GM23338 (cell line): ENCODE measurements around the gene NPIPB2. TPM values are rescaled to one million over a fixed set of nuclear protein-coding genes. Genes with fewer than 3 reads are reported as not detected.

Source experiments
- ATAC-seq: fragments of 200-7000 bp; cut with Tn5 transposase; 3 replicates; pipeline ENCODE4 v1.9.1; 2020
- DNase-seq: peaks from one replicate; pipeline ENCODE4 v3.0.0-alpha.2; 2015; ENCODE audit warnings: low spot score
- H2AFZ ChIP-seq: fragments of 200-600 bp; sonication (generic); 2 replicates; pipeline ENCODE4 v1.8.0; 2016; ENCODE audit warnings: antibody characterized with exemption, mild to moderate bottlenecking, moderate library complexity
- H3F3A ChIP-seq: fragments of 200-600 bp; sonication (generic); replicated peaks from 2 replicates; pipeline ENCODE4 v1.8.0; 2017; ENCODE audit warnings: antibody characterized with exemption, mixed run types, low read depth
- H3K27ac ChIP-seq: fragments of 200-600 bp; sonication (generic); 2 replicates; pipeline ENCODE4 v1.6.1; 2016; ENCODE audit warnings: low read depth
- H3K27me3 ChIP-seq: fragments of 200-600 bp; sonication (generic); 2 replicates; pipeline ENCODE4 v1.8.0; 2016; ENCODE audit warnings: mild to moderate bottlenecking, mixed run types, moderate library complexity; ENCODE audit not compliant: insufficient read depth
- H3K36me3 ChIP-seq: fragments of 200-600 bp; sonication (generic); 2 replicates; pipeline ENCODE4 v1.8.0; 2016; ENCODE audit warnings: mild to moderate bottlenecking; ENCODE audit not compliant: insufficient read depth
- H3K4me1 ChIP-seq: fragments of 200-600 bp; sonication (generic); 2 replicates; pipeline ENCODE4 v1.8.0; 2016; ENCODE audit warnings: mild to moderate bottlenecking, moderate library complexity; ENCODE audit not compliant: insufficient read depth
- H3K4me2 ChIP-seq: fragments of 200-600 bp; sonication (generic); 2 replicates; pipeline ENCODE4 v1.7.1; 2017; ENCODE audit warnings: mixed run types
- H3K4me3 ChIP-seq: fragments of 200-600 bp; sonication (generic); 2 replicates; pipeline ENCODE4 v1.6.1; 2016; ENCODE audit warnings: mixed run types
- H3K79me2 ChIP-seq: fragments of 200-600 bp; sonication (generic); replicated peaks from 2 replicates; pipeline ENCODE4 v1.8.0; 2017; ENCODE audit warnings: mild to moderate bottlenecking; ENCODE audit not compliant: insufficient read depth
- H3K9me2 ChIP-seq: fragments of 200-600 bp; sonication (generic); 2 replicates; pipeline ENCODE4 v1.8.0; 2017; ENCODE audit not compliant: insufficient read depth
- H4K20me1 ChIP-seq: fragments of 200-600 bp; sonication (generic); replicated peaks from 2 replicates; pipeline ENCODE4 v1.8.0; 2017; ENCODE audit warnings: mild to moderate bottlenecking; ENCODE audit not compliant: insufficient read depth
- H3K27ac Mint-ChIP-seq: 2 replicates; pipeline ENCODE4 v1.8.0; 2020; ENCODE audit warnings: inconsistent platforms, mild to moderate bottlenecking, moderate library complexity, mixed read lengths
- H3K27me3 Mint-ChIP-seq: 3 replicates; pipeline ENCODE4 v1.8.0; 2022; ENCODE audit warnings: low read depth, mild to moderate bottlenecking, moderate library complexity, mixed read lengths, inconsistent platforms; ENCODE audit not compliant: insufficient read depth, poor library complexity
- H3K36me3 Mint-ChIP-seq: 3 replicates; pipeline ENCODE4 v1.8.0; 2021; ENCODE audit warnings: low read depth, mild to moderate bottlenecking, inconsistent platforms, moderate library complexity, mixed read lengths
- H3K4me1 Mint-ChIP-seq: 3 replicates; pipeline ENCODE4 v1.8.0; 2020; ENCODE audit warnings: mild to moderate bottlenecking, inconsistent platforms, mixed read lengths
- H3K4me3 Mint-ChIP-seq: 3 replicates; pipeline ENCODE4 v1.8.0; 2021; ENCODE audit warnings: moderate library complexity, mild to moderate bottlenecking, inconsistent platforms, mixed read lengths
- H3K9me3 Mint-ChIP-seq: 3 replicates; pipeline ENCODE4 v1.8.0; 2020; ENCODE audit warnings: moderate library complexity, mild to moderate bottlenecking, inconsistent platforms, mixed read lengths
- CREB1 ChIP-seq: fragments of 250-450 bp; sonication (Bioruptor Pico); IDR thresholded peaks from 2 replicates; pipeline ENCODE4 v1.5.0; 2020; ENCODE audit warnings: low read depth, mild to moderate bottlenecking, moderate library complexity
- ETS1 ChIP-seq: IDR thresholded peaks from 2 replicates; pipeline ENCODE4 v1.6.1; 2016; ENCODE audit warnings: antibody characterized with exemption
- EZH2 ChIP-seq: fragments of 200-600 bp; sonication (generic); IDR thresholded peaks from one replicate; pipeline ENCODE4 v1.8.0; 2017; ENCODE audit warnings: antibody characterized with exemption, mild to moderate bottlenecking, low read depth; ENCODE audit not compliant: unreplicated experiment
- EZH2phosphoT487 ChIP-seq: fragments of 200-600 bp; sonication (generic); IDR thresholded peaks from one replicate; pipeline ENCODE4 v1.8.1; 2018; ENCODE audit warnings: antibody characterized with exemption; ENCODE audit not compliant: unreplicated experiment
- NANOG ChIP-seq: IDR thresholded peaks from 2 replicates; pipeline ENCODE4 v1.6.1; 2016; ENCODE audit warnings: antibody characterized with exemption, borderline replicate concordance
- POLR2AphosphoS5 ChIP-seq: IDR thresholded peaks from 2 replicates; pipeline ENCODE4 v1.6.1; 2016; ENCODE audit warnings: antibody characterized with exemption, low read depth
- STAT1 ChIP-seq: IDR thresholded peaks from one replicate; pipeline ENCODE4 v1.6.1; 2016; ENCODE audit warnings: antibody characterized with exemption; ENCODE audit not compliant: unreplicated experiment
- ZNF114 ChIP-seq: fragments of 250-450 bp; sonication (Bioruptor Pico); IDR thresholded peaks from 2 replicates; pipeline ENCODE4 v1.5.0; 2020; ENCODE audit warnings: mild to moderate bottlenecking, moderate library complexity
- ZNF331 ChIP-seq: fragments of 250-450 bp; sonication (Bioruptor Pico); IDR thresholded peaks from 2 replicates; pipeline ENCODE4 v1.5.0; 2020; ENCODE audit warnings: low read depth, mild to moderate bottlenecking, moderate library complexity
- ZNF462 ChIP-seq: fragments of 250-450 bp; sonication (Bioruptor Pico); IDR thresholded peaks from 2 replicates; pipeline ENCODE4 v1.5.0; 2020; ENCODE audit warnings: mild to moderate bottlenecking, moderate library complexity
- polyA plus RNA-seq: library from polyadenylated mRNA; unstranded; fragments of >200 nt; fragmentation: Nextera tagmentation; extraction: Ambion mirVana; gene quantifications from 2 replicates; pipeline ENCODE4 v1.2.1, GENCODE V29; 2016
- total RNA-seq: library from RNA; depleted of rRNA; stranded (reverse); fragments of >200 nt; shearing (Covaris generic); gene quantifications from 2 replicates; pipeline ENCODE4 v1.2.3, GENCODE V29; 2014
- TF ChIP-seq, protein P1 (sequence below), 2 experiments: fragments of 200-600 bp in 1 of 2; sonication (generic) in 1 of 2; conservative IDR thresholded peaks; 2 replicates each; pipeline versions ENCODE4 v1.5.1 to v1.6.1; 2016 to 2017; ENCODE audit warnings: antibody characterized with exemption in 2 of 2, low read depth in 2 of 2, mild to moderate bottlenecking in 2 of 2, moderate library complexity in 1 of 2

The NPIPB2 gene
- total and polyA plus RNA-seq, 2 experiments from 2014 or later, result 1.0 to 6.8 TPM

DNA sequence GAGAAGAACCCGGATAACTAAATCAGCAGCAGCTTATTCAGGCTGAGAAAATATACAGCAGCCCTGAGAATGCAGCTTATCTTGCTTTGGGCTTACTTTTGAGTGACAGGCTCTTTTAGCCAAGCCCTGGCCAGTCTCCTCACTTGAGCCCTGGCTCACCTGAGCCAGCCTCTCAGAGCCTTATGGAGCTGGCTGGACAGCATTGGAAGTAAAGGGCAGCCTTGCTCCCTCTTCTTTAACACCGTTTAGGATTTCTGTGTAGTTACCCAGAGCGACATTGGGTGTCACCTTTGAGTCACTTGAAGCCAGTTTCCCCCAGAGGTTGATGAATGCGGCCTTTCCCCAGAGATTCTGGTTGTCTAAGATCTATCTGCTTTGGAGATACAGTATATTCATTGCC is 7.7 kb upstream of the NPIPB2 start:
- no peak overlapping the region for H3K27ac ChIP-seq
- H3K4me1 ChIP-seq, result 0 out of 2 replicates have a peak, but pooled peaks cover 6% of the 10 kb centered on the region
- ATAC-seq (peak; percentile 99), DNase-seq (peak; percentile 84)
- no peak for TF ChIP-seq ZNF114 (CRISPR knock-in tag)
- TF ChIP-seq, protein P1, sequence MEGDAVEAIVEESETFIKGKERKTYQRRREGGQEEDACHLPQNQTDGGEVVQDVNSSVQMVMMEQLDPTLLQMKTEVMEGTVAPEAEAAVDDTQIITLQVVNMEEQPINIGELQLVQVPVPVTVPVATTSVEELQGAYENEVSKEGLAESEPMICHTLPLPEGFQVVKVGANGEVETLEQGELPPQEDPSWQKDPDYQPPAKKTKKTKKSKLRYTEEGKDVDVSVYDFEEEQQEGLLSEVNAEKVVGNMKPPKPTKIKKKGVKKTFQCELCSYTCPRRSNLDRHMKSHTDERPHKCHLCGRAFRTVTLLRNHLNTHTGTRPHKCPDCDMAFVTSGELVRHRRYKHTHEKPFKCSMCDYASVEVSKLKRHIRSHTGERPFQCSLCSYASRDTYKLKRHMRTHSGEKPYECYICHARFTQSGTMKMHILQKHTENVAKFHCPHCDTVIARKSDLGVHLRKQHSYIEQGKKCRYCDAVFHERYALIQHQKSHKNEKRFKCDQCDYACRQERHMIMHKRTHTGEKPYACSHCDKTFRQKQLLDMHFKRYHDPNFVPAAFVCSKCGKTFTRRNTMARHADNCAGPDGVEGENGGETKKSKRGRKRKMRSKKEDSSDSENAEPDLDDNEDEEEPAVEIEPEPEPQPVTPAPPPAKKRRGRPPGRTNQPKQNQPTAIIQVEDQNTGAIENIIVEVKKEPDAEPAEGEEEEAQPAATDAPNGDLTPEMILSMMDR (conservative IDR thresholded peaks at IDR 0.05; ENCODE audit: low read depth in 2 of 2), result peak; percentile 60 to 74
- no peaks in the 10 kb centered on the region for H4K20me1 ChIP-seq
- peaks cover 8% of the 10 kb centered on the region for H3K27me3 Mint-ChIP-seq
- H3K4me2 ChIP-seq, result no peak overlapping the region
- H3K9me2 ChIP-seq, result no peaks in the 10 kb centered on the region
- H2AFZ ChIP-seq, result peak overlapping the region; percentile 80
- H3K27me3 ChIP-seq, result no peaks in the 10 kb centered on the region
- no peaks in the 10 kb centered on the region for H3K79me2 ChIP-seq
- no peaks in the 10 kb centered on the region for H3K36me3 ChIP-seq
- H3K4me1 Mint-ChIP-seq, result peaks cover 6% of the 10 kb centered on the region; the same call in 2 of the 3 replicates
- no peak overlapping the region for H3K4me3 Mint-ChIP-seq
- no peak overlapping the region for H3K27ac Mint-ChIP-seq
- no peaks in the 10 kb centered on the region for H3K9me3 Mint-ChIP-seq
- H3F3A ChIP-seq, result no peaks in the 10 kb centered on the region
- no peak overlapping the region for H3K4me3 ChIP-seq
- no peaks in the 10 kb centered on the region for H3K36me3 Mint-ChIP-seq

- no peak overlapping the region; the same call in 1 of the 2 replicates for H2AFZ ChIP-seq
- H3K4me1 ChIP-seq, result 0 out of 2 replicates have a peak, but pooled peaks cover 6% of the 10 kb centered on the region
- H4K20me1 ChIP-seq, result no peaks in the 10 kb centered on the region
- H3K79me2 ChIP-seq, result no peaks in the 10 kb centered on the region
- no peaks in the 10 kb centered on the region for H3K36me3 ChIP-seq
- no peak for DNase-seq
- H3K27ac Mint-ChIP-seq, result no peak overlapping the region
- H3K27me3 ChIP-seq, result no peaks in the 10 kb centered on the region
- no peak overlapping the region for H3K4me3 Mint-ChIP-seq
- peaks cover 7% of the 10 kb centered on the region for H3K27me3 Mint-ChIP-seq
- H3F3A ChIP-seq, result no peaks in the 10 kb centered on the region
- H3K9me2 ChIP-seq, result no peaks in the 10 kb centered on the region
- H3K4me3 ChIP-seq, result no peak overlapping the region
- no peak overlapping the region for H3K4me2 ChIP-seq
- H3K4me1 Mint-ChIP-seq, result peaks cover 6% of the 10 kb centered on the region; the same call in 2 of the 3 replicates
- no peaks in the 10 kb centered on the region for H3K9me3 Mint-ChIP-seq
- H3K27ac ChIP-seq, result no peak overlapping the region
- no peak for ATAC-seq
- no peaks in the 10 kb centered on the region for H3K36me3 Mint-ChIP-seq
- no peak for TF ChIP-seq ZNF462 (CRISPR knock-in tag)
- TF ChIP-seq POLR2AphosphoS5, result no peak
- TF ChIP-seq ZNF114 (CRISPR knock-in tag), result no peak
- TF ChIP-seq ZNF331 (CRISPR knock-in tag), result no peak
- no peak for TF ChIP-seq STAT1
- TF ChIP-seq EZH2, result no peak
- TF ChIP-seq CREB1 (CRISPR knock-in tag), result no peak
- TF ChIP-seq, protein P1 (conservative IDR thresholded peaks at IDR 0.05; ENCODE audit: low read depth in 2 of 2), result no peak
- no peak for TF ChIP-seq EZH2phosphoT487
- no peak for TF ChIP-seq NANOG
- TF ChIP-seq ETS1, result no peak
Observed at GRCh38 chr16:11948819-11949218, 7.0 kb upstream of the NPIPB2 start.
